GM23338 (cell line): Measurements from ENCODE around the gene P2RX7. TPM values are rescaled to one million over a fixed set of nuclear protein-coding genes. Genes with fewer than 3 reads are reported as not detected.

ENCODE experiments used
- ATAC-seq: fragments of 200-7000 bp; cut with Tn5 transposase; 3 replicates; pipeline ENCODE4 v1.9.1; 2020
- DNase-seq: peaks from one replicate; pipeline ENCODE4 v3.0.0-alpha.2; 2015; ENCODE audit warnings: low spot score
- H2AFZ ChIP-seq: fragments of 200-600 bp; sonication (generic); 2 replicates; pipeline ENCODE4 v1.8.0; 2016; ENCODE audit warnings: antibody characterized with exemption, mild to moderate bottlenecking, moderate library complexity
- H3F3A ChIP-seq: fragments of 200-600 bp; sonication (generic); replicated peaks from 2 replicates; pipeline ENCODE4 v1.8.0; 2017; ENCODE audit warnings: antibody characterized with exemption, mixed run types, low read depth
- H3K27ac ChIP-seq: fragments of 200-600 bp; sonication (generic); 2 replicates; pipeline ENCODE4 v1.6.1; 2016; ENCODE audit warnings: low read depth
- H3K27me3 ChIP-seq: fragments of 200-600 bp; sonication (generic); 2 replicates; pipeline ENCODE4 v1.8.0; 2016; ENCODE audit warnings: mild to moderate bottlenecking, mixed run types, moderate library complexity; ENCODE audit not compliant: insufficient read depth
- H3K36me3 ChIP-seq: fragments of 200-600 bp; sonication (generic); 2 replicates; pipeline ENCODE4 v1.8.0; 2016; ENCODE audit warnings: mild to moderate bottlenecking; ENCODE audit not compliant: insufficient read depth
- H3K4me1 ChIP-seq: fragments of 200-600 bp; sonication (generic); 2 replicates; pipeline ENCODE4 v1.8.0; 2016; ENCODE audit warnings: mild to moderate bottlenecking, moderate library complexity; ENCODE audit not compliant: insufficient read depth
- H3K4me2 ChIP-seq: fragments of 200-600 bp; sonication (generic); 2 replicates; pipeline ENCODE4 v1.7.1; 2017; ENCODE audit warnings: mixed run types
- H3K4me3 ChIP-seq: fragments of 200-600 bp; sonication (generic); 2 replicates; pipeline ENCODE4 v1.6.1; 2016; ENCODE audit warnings: mixed run types
- H3K79me2 ChIP-seq: fragments of 200-600 bp; sonication (generic); replicated peaks from 2 replicates; pipeline ENCODE4 v1.8.0; 2017; ENCODE audit warnings: mild to moderate bottlenecking; ENCODE audit not compliant: insufficient read depth
- H3K9me2 ChIP-seq: fragments of 200-600 bp; sonication (generic); 2 replicates; pipeline ENCODE4 v1.8.0; 2017; ENCODE audit not compliant: insufficient read depth
- H4K20me1 ChIP-seq: fragments of 200-600 bp; sonication (generic); replicated peaks from 2 replicates; pipeline ENCODE4 v1.8.0; 2017; ENCODE audit warnings: mild to moderate bottlenecking; ENCODE audit not compliant: insufficient read depth
- H3K27ac Mint-ChIP-seq: 2 replicates; pipeline ENCODE4 v1.8.0; 2020; ENCODE audit warnings: inconsistent platforms, mild to moderate bottlenecking, moderate library complexity, mixed read lengths
- H3K27me3 Mint-ChIP-seq: 3 replicates; pipeline ENCODE4 v1.8.0; 2022; ENCODE audit warnings: low read depth, mild to moderate bottlenecking, moderate library complexity, mixed read lengths, inconsistent platforms; ENCODE audit not compliant: insufficient read depth, poor library complexity
- H3K36me3 Mint-ChIP-seq: 3 replicates; pipeline ENCODE4 v1.8.0; 2021; ENCODE audit warnings: low read depth, mild to moderate bottlenecking, inconsistent platforms, moderate library complexity, mixed read lengths
- H3K4me1 Mint-ChIP-seq: 3 replicates; pipeline ENCODE4 v1.8.0; 2020; ENCODE audit warnings: mild to moderate bottlenecking, inconsistent platforms, mixed read lengths
- H3K4me3 Mint-ChIP-seq: 3 replicates; pipeline ENCODE4 v1.8.0; 2021; ENCODE audit warnings: moderate library complexity, mild to moderate bottlenecking, inconsistent platforms, mixed read lengths
- H3K9me3 Mint-ChIP-seq: 3 replicates; pipeline ENCODE4 v1.8.0; 2020; ENCODE audit warnings: moderate library complexity, mild to moderate bottlenecking, inconsistent platforms, mixed read lengths
- CREB1 ChIP-seq: fragments of 250-450 bp; sonication (Bioruptor Pico); IDR thresholded peaks from 2 replicates; pipeline ENCODE4 v1.5.0; 2020; ENCODE audit warnings: low read depth, mild to moderate bottlenecking, moderate library complexity
- CTCF ChIP-seq, 2 experiments: fragments of 200-600 bp in 1 of 2; sonication (generic) in 1 of 2; conservative IDR thresholded peaks; 2 replicates each; pipeline versions ENCODE4 v1.5.1 to v1.6.1; 2016 to 2017; ENCODE audit warnings: antibody characterized with exemption in 2 of 2, low read depth in 2 of 2, mild to moderate bottlenecking in 2 of 2, moderate library complexity in 1 of 2
- EZH2 ChIP-seq: fragments of 200-600 bp; sonication (generic); IDR thresholded peaks from one replicate; pipeline ENCODE4 v1.8.0; 2017; ENCODE audit warnings: antibody characterized with exemption, mild to moderate bottlenecking, low read depth; ENCODE audit not compliant: unreplicated experiment
- EZH2phosphoT487 ChIP-seq: fragments of 200-600 bp; sonication (generic); IDR thresholded peaks from one replicate; pipeline ENCODE4 v1.8.1; 2018; ENCODE audit warnings: antibody characterized with exemption; ENCODE audit not compliant: unreplicated experiment
- JUNB ChIP-seq: IDR thresholded peaks from one replicate; pipeline ENCODE4 v1.6.1; 2016; ENCODE audit warnings: antibody characterized with exemption; ENCODE audit not compliant: unreplicated experiment
- NANOG ChIP-seq: IDR thresholded peaks from 2 replicates; pipeline ENCODE4 v1.6.1; 2016; ENCODE audit warnings: antibody characterized with exemption, borderline replicate concordance
- POLR2AphosphoS5 ChIP-seq: IDR thresholded peaks from 2 replicates; pipeline ENCODE4 v1.6.1; 2016; ENCODE audit warnings: antibody characterized with exemption, low read depth
- STAT1 ChIP-seq: IDR thresholded peaks from one replicate; pipeline ENCODE4 v1.6.1; 2016; ENCODE audit warnings: antibody characterized with exemption; ENCODE audit not compliant: unreplicated experiment
- ZNF114 ChIP-seq: fragments of 250-450 bp; sonication (Bioruptor Pico); IDR thresholded peaks from 2 replicates; pipeline ENCODE4 v1.5.0; 2020; ENCODE audit warnings: mild to moderate bottlenecking, moderate library complexity
- ZNF331 ChIP-seq: fragments of 250-450 bp; sonication (Bioruptor Pico); IDR thresholded peaks from 2 replicates; pipeline ENCODE4 v1.5.0; 2020; ENCODE audit warnings: low read depth, mild to moderate bottlenecking, moderate library complexity
- polyA plus RNA-seq: library from polyadenylated mRNA; unstranded; fragments of >200 nt; fragmentation: Nextera tagmentation; extraction: Ambion mirVana; gene quantifications from 2 replicates; pipeline ENCODE4 v1.2.1, GENCODE V29; 2016
- total RNA-seq: library from RNA; depleted of rRNA; stranded (reverse); fragments of >200 nt; shearing (Covaris generic); gene quantifications from 2 replicates; pipeline ENCODE4 v1.2.3, GENCODE V29; 2014
- TF ChIP-seq, protein P1 (sequence below): IDR thresholded peaks from one replicate; pipeline ENCODE4 v1.6.1; 2018; ENCODE audit warnings: antibody characterized with exemption; ENCODE audit not compliant: unreplicated experiment
- TF ChIP-seq, protein P2 (sequence below): IDR thresholded peaks from 2 replicates; pipeline ENCODE4 v1.6.1; 2016; ENCODE audit warnings: antibody characterized with exemption
- TF ChIP-seq, protein P3 (sequence below): fragments of 250-450 bp; sonication (Bioruptor Pico); IDR thresholded peaks from 2 replicates; pipeline ENCODE4 v1.5.0; 2020; ENCODE audit warnings: mild to moderate bottlenecking, moderate library complexity

Gene P2RX7
- total and polyA plus RNA-seq, 2 experiments from 2014 or later: 0.24 to 0.48 TPM

- Histone ChIP-seq H3K27me3 (no peaks in the 10 kb centered on the region), H3K4me3 (no peak overlapping the region), H3K9me2 (no peaks in the 10 kb centered on the region), H4K20me1 (no peaks in the 10 kb centered on the region), H3K36me3 (no peaks in the 10 kb centered on the region), H3F3A (no peaks in the 10 kb centered on the region), H3K27ac (no peak overlapping the region), H3K4me2 (no peak overlapping the region), H2AFZ (no peak overlapping the region), H3K79me2 (no peaks in the 10 kb centered on the region), H3K4me1 (no peaks in the 10 kb centered on the region)
- Mint-ChIP-seq H3K27ac (no peak overlapping the region), H3K27me3 (peaks cover 4% of the 10 kb centered on the region), H3K9me3 (peaks cover 5% of the 10 kb centered on the region; the same call in 1 of the 3 replicates), H3K36me3 (no peaks in the 10 kb centered on the region), H3K4me1 (peaks cover 2% of the 10 kb centered on the region; the same call in 1 of the 3 replicates), H3K4me3 (no peak overlapping the region)
- ATAC-seq: no peak
- DNase-seq: no peak
- TF ChIP-seq ZNF114 (no peak), CTCF (conservative IDR thresholded peaks at IDR 0.05; ENCODE audit: low read depth in 2 of 2) (no peak), ZNF331 (no peak), EZH2 (no peak), EZH2phosphoT487 (no peak), NANOG (no peak), POLR2AphosphoS5 (no peak), CREB1 (CRISPR knock-in tag) (no peak), JUNB (no peak), STAT1 (no peak)
- TF ChIP-seq, protein P1, sequence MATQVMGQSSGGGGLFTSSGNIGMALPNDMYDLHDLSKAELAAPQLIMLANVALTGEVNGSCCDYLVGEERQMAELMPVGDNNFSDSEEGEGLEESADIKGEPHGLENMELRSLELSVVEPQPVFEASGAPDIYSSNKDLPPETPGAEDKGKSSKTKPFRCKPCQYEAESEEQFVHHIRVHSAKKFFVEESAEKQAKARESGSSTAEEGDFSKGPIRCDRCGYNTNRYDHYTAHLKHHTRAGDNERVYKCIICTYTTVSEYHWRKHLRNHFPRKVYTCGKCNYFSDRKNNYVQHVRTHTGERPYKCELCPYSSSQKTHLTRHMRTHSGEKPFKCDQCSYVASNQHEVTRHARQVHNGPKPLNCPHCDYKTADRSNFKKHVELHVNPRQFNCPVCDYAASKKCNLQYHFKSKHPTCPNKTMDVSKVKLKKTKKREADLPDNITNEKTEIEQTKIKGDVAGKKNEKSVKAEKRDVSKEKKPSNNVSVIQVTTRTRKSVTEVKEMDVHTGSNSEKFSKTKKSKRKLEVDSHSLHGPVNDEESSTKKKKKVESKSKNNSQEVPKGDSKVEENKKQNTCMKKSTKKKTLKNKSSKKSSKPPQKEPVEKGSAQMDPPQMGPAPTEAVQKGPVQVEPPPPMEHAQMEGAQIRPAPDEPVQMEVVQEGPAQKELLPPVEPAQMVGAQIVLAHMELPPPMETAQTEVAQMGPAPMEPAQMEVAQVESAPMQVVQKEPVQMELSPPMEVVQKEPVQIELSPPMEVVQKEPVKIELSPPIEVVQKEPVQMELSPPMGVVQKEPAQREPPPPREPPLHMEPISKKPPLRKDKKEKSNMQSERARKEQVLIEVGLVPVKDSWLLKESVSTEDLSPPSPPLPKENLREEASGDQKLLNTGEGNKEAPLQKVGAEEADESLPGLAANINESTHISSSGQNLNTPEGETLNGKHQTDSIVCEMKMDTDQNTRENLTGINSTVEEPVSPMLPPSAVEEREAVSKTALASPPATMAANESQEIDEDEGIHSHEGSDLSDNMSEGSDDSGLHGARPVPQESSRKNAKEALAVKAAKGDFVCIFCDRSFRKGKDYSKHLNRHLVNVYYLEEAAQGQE: no peak
- TF ChIP-seq, protein P2, sequence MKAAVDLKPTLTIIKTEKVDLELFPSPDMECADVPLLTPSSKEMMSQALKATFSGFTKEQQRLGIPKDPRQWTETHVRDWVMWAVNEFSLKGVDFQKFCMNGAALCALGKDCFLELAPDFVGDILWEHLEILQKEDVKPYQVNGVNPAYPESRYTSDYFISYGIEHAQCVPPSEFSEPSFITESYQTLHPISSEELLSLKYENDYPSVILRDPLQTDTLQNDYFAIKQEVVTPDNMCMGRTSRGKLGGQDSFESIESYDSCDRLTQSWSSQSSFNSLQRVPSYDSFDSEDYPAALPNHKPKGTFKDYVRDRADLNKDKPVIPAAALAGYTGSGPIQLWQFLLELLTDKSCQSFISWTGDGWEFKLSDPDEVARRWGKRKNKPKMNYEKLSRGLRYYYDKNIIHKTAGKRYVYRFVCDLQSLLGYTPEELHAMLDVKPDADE: no peak
- TF ChIP-seq, protein P3, sequence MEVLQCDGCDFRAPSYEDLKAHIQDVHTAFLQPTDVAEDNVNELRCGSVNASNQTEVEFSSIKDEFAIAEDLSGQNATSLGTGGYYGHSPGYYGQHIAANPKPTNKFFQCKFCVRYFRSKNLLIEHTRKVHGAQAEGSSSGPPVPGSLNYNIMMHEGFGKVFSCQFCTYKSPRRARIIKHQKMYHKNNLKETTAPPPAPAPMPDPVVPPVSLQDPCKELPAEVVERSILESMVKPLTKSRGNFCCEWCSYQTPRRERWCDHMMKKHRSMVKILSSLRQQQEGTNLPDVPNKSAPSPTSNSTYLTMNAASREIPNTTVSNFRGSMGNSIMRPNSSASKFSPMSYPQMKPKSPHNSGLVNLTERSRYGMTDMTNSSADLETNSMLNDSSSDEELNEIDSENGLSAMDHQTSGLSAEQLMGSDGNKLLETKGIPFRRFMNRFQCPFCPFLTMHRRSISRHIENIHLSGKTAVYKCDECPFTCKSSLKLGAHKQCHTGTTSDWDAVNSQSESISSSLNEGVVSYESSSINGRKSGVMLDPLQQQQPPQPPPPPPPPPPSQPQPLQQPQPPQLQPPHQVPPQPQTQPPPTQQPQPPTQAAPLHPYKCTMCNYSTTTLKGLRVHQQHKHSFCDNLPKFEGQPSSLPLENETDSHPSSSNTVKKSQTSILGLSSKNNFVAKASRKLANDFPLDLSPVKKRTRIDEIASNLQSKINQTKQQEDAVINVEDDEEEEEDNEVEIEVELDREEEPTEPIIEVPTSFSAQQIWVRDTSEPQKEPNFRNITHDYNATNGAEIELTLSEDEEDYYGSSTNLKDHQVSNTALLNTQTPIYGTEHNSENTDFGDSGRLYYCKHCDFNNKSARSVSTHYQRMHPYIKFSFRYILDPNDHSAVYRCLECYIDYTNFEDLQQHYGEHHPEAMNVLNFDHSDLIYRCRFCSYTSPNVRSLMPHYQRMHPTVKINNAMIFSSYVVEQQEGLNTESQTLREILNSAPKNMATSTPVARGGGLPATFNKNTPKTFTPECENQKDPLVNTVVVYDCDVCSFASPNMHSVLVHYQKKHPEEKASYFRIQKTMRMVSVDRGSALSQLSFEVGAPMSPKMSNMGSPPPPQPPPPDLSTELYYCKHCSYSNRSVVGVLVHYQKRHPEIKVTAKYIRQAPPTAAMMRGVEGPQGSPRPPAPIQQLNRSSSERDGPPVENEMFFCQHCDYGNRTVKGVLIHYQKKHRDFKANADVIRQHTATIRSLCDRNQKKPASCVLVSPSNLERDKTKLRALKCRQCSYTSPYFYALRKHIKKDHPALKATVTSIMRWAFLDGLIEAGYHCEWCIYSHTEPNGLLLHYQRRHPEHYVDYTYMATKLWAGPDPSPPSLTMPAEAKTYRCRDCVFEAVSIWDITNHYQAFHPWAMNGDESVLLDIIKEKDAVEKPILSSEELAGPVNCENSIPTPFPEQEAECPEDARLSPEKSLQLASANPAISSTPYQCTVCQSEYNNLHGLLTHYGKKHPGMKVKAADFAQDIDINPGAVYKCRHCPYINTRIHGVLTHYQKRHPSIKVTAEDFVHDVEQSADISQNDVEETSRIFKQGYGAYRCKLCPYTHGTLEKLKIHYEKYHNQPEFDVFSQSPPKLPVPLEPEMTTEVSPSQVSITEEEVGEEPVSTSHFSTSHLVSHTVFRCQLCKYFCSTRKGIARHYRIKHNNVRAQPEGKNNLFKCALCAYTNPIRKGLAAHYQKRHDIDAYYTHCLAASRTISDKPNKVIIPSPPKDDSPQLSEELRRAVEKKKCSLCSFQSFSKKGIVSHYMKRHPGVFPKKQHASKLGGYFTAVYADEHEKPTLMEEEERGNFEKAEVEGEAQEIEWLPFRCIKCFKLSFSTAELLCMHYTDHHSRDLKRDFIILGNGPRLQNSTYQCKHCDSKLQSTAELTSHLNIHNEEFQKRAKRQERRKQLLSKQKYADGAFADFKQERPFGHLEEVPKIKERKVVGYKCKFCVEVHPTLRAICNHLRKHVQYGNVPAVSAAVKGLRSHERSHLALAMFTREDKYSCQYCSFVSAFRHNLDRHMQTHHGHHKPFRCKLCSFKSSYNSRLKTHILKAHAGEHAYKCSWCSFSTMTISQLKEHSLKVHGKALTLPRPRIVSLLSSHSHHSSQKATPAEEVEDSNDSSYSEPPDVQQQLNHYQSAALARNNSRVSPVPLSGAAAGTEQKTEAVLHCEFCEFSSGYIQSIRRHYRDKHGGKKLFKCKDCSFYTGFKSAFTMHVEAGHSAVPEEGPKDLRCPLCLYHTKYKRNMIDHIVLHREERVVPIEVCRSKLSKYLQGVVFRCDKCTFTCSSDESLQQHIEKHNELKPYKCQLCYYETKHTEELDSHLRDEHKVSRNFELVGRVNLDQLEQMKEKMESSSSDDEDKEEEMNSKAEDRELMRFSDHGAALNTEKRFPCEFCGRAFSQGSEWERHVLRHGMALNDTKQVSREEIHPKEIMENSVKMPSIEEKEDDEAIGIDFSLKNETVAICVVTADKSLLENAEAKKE (CRISPR knock-in tag): no peak
Measured at GRCh38 chr12:121107681-121108080, 25.0 kb upstream of the P2RX7 start.
